Heart right ventricle (tissue), 16 donors: ENCODE measurements around the gene DHRS4. TPM values are rescaled to one million over a fixed set of nuclear protein-coding genes. Genes with fewer than 3 reads are reported as not detected.
"Not testable (repeated sequence)": the region's sequence is repeated elsewhere in the genome, so short reads cannot be mapped to it uniquely, and the experiment has no call there.

Experiments used
- ATAC-seq, 8 donors: fragments of 200-7000 bp; cut with Tn5 transposase; one replicate each; pipeline ENCODE4 v1.9.1; 2020; ENCODE audit warnings: mild to moderate bottlenecking in 8 of 8, moderate library complexity in 8 of 8, moderate number of reproducible peaks in 1 of 8
- DNase-seq, 2 donors: peaks; one replicate each; pipeline ENCODE4 v3.0.0-alpha.2; 2020
- H3K27ac ChIP-seq, 10 donors: fragments of 200-600 bp; sonication (generic) in 2 of 10; one replicate each; pipeline versions ENCODE4 v1.5.0 to v1.8.0; 2020 to 2022; ENCODE audit warnings: mild to moderate bottlenecking in 3 of 10
- H3K27me3 ChIP-seq, 7 donors: fragments of 200-600 bp; one replicate each; pipeline ENCODE4 v1.8.0; 2021 to 2022; ENCODE audit warnings: mild to moderate bottlenecking in 2 of 7
- H3K36me3 ChIP-seq, 9 donors: fragments of 200-600 bp; sonication (generic) in 1 of 9; one replicate each; pipeline versions ENCODE4 v1.5.0 to v1.8.0; 2020 to 2022; ENCODE audit warnings: mild to moderate bottlenecking in 2 of 9
- H3K4me1 ChIP-seq, 9 donors: fragments of 200-600 bp; sonication (generic) in 1 of 9; one replicate each; pipeline versions ENCODE4 v1.5.0 to v1.8.0; 2020 to 2022; ENCODE audit warnings: mild to moderate bottlenecking in 4 of 9
- H3K4me3 ChIP-seq, 10 donors: fragments of 200-600 bp; sonication (generic) in 2 of 10; one replicate each; pipeline versions ENCODE4 v1.5.0 to v1.8.0; 2020 to 2022; ENCODE audit warnings: mild to moderate bottlenecking in 7 of 10, moderate library complexity in 2 of 10
- H3K9me3 ChIP-seq, 11 donors: fragments of 200-600 bp in 10 of 11; sonication (generic) in 2 of 11; one replicate each; pipeline versions ENCODE4 v1.5.0 to v1.8.0; 2013 to 2022; ENCODE audit warnings: mild to moderate bottlenecking in 2 of 11, control low read depth in 1 of 11, moderate library complexity in 1 of 11
- CTCF ChIP-seq, 9 donors: fragments of 200-600 bp; sonication (generic) in 2 of 9; IDR thresholded peaks; one replicate each; pipeline versions ENCODE4 v1.5.0 to v1.8.0; 2021 to 2022; ENCODE audit warnings: antibody characterized with exemption in 9 of 9, mild to moderate bottlenecking in 5 of 9, moderate library complexity in 1 of 9
- WGBS, 2 donors: extraction: QIAGEN DNeasy Blood & Tissue Kit; methylation state at CpG; one replicate each; pipeline ENCODE4 v1.1.7; 2013; ENCODE audit warnings: inconsistent platforms in 1 of 2; 5-methylcytosine and 5-hydroxymethylcytosine counted together
- intact Hi-C, 10 donors: fragments of 100-400 bp; cut with DNase I; formaldehyde crosslinking; loops; one replicate each; pipeline versions ENCODE4 v1.11.1 to v1.14.2; 2022
- polyA plus RNA-seq, 2 donors: library from polyadenylated mRNA; stranded (reverse); fragments of 200-250 nt; gene quantifications; one replicate each; pipeline ENCODE4 v1.2.3, GENCODE V29; 2013
- total RNA-seq, 10 donors: library from RNA; stranded (reverse); fragmentation: NEBNext Ultra II Directional in 3 of 10; extraction: Animal tissue kit (Norgen Biotek cat#: 25700) in 3 of 10; gene quantifications; one replicate each; pipeline versions ENCODE4 v1.2.1 to v1.2.4, GENCODE V29; 2021 to 2023
- donor health status: Arrhythmogenic right ventricular cardiomyopathy.
- donor health status: ischemic (EF 13 %, LVEDD 7.1; RV severe dilation, severe dysfunction).
- donor health status: healthy with polysubstance abuse.
- donor health status: DM: no; HTN: yes; CAD: no.
- donor health status: DM: no; HTN: no; CAD: no.
- donor health status: ischemic (EF 25% LVEDD 6.9; RV normal size, moderate dysfunction).
- donor health status: ischemic (EF 25% LVEDD 5.7; RV mildly dilated, moderate dysfunction).
- donor health status: healthy.
- donor health status: DM: yes; HTN: yes; CAD: no.
- donor health status: Ischemic cardiomyopathy.
- donor health status: ischemic (EF 35%, LVEDD 5.7; RV mildly dilated, moderate dysfunction).
- donor health status: nonischemic (EF 11% LVEDD 7.7; RV severe dilation, severe dysfunction).
- donor health status: DM: yes; HTN: yes; CAD: no.
- donor health status: PGD.
- donor health status: ischemic (EF 29% LVEDD 5.4; RV normal size, mild dysfunction).
- donor health status: nonischemic (EF 23%, LVEDD 6.1; RV moderate dilation, normal function).

The DHRS4 gene
- total and polyA plus RNA-seq, 12 donors, result 24.9 to 66.7 (median 30.9) TPM

GRCh38 chr14:24006817-24007652, 53.5 kb downstream of the DHRS4 start:
- H3K36me3 ChIP-seq, H3K9me3 ChIP-seq, H3K4me1 ChIP-seq, H3K27me3 ChIP-seq, intact Hi-C loops: not testable (repeated sequence)
- Histone ChIP-seq H3K27ac (peak overlapping the region in 5 of 10 donors; percentile 3 to 67 (median 58)), H3K4me3 (peak overlapping the region; percentile 30 to 62 (median 50))
- DNase-seq (peak; percentile 41 to 76), ATAC-seq (peak; percentile 92 to 97 (median 96))
- WGBS, 2 donors, result 6 to 10% methylated on average over 19 to 61 of the region's 62 CpGs

- intact Hi-C loops, result loop anchor here in 4 of 10 donors (5.0 kb wide), 4 partner anchors 46 to 301 kb away; partner anchors contain the start of genes LTB4R (in 1 of the 4), LTB4R2 (in 1 of the 4) and PCK2 (in 1 of the 4)
- H3K4me1 ChIP-seq, result peaks cover 0 to 16% (median 0%) of the 10 kb centered on the region in 9 donors
- ATAC-seq (no peak), DNase-seq (no peak)
- H3K27ac ChIP-seq, result no peak overlapping the region
- no peaks in the 10 kb centered on the region for H3K9me3 ChIP-seq
- no peak overlapping the region for H3K4me3 ChIP-seq
- no peaks in the 10 kb centered on the region for H3K27me3 ChIP-seq
- TF ChIP-seq CTCF (IDR thresholded peaks at IDR 0.05), result no peak
- H3K36me3 ChIP-seq, result no peaks in the 10 kb centered on the region
- WGBS, 2 donors, result 78 to 80% methylated on average over 2 of the region's 2 CpGs
Measured at GRCh38 chr14:24011051-24011450, 57.5 kb downstream of the DHRS4 start.

GRCh38 chr14:24012726-24013273, 59.2 kb downstream of the DHRS4 start:
- H3K27me3 ChIP-seq, H3K9me3 ChIP-seq, H3K36me3 ChIP-seq, DNase-seq, ATAC-seq, H3K4me3 ChIP-seq, H3K27ac ChIP-seq: not testable (repeated sequence)
- peaks cover 0 to 16% (median 0%) of the 10 kb centered on the region in 9 donors for H3K4me1 ChIP-seq
- intact Hi-C loops, result loop anchor here in 4 of 10 donors (5.0 kb wide), 4 partner anchors 45 to 300 kb away; partner anchors contain the start of genes LTB4R (in 1 of the 4), LTB4R2 (in 1 of the 4) and PCK2 (in 1 of the 4)
- WGBS, 2 donors, result 71 to 76% methylated on average over 4 of the region's 4 CpGs

GRCh38 chr14:24013654-24014514, 60.3 kb downstream of the DHRS4 start:
- Histone ChIP-seq H3K27me3 (no peaks in the 10 kb centered on the region), H3K4me3 (no peak overlapping the region), H3K4me1 (peaks cover 0 to 16% (median 0%) of the 10 kb centered on the region in 9 donors), H3K27ac (no peak overlapping the region), H3K36me3 (no peaks in the 10 kb centered on the region), H3K9me3 (peaks cover 0 to 5% (median 0%) of the 10 kb centered on the region in 11 donors)
- TF ChIP-seq CTCF (IDR thresholded peaks at IDR 0.05), result peak; percentile 80 to 97 (median 91)
- intact Hi-C loops, result loop anchor here in 9 of 10 donors (1.0 to 5.0 kb wide), 7 partner anchors 39 to 298 kb away; partner anchors contain the start of genes LTB4R (in 1 of the 9), LTB4R2 (in 1 of the 9) and PCK2 (in 1 of the 9)
- 22 to 27% methylated on average over 12 of the region's 12 CpGs for WGBS, 2 donors
- peak in 1 of 2 donors; percentile 53 for DNase-seq
- ATAC-seq, result peak; percentile 76 to 87 (median 84)

GRCh38 chr14:24015745-24016144, 62.2 kb downstream of the DHRS4 start:
- intact Hi-C loops, result loop anchor here in 8 of 10 donors (2.0 to 5.0 kb wide), 4 partner anchors 41 to 75 kb away; no protein-coding TSS in a partner anchor
- Histone ChIP-seq H3K9me3 (peaks cover 0 to 11% (median 0%) of the 10 kb centered on the region in 11 donors), H3K4me1 (peaks cover 0 to 16% (median 0%) of the 10 kb centered on the region in 9 donors)
- not testable (repeated sequence) for DNase-seq, H3K27ac ChIP-seq, H3K36me3 ChIP-seq, ATAC-seq, H3K4me3 ChIP-seq, H3K27me3 ChIP-seq
- 98 to 99% methylated on average over 6 of the region's 6 CpGs for WGBS, 2 donors

Other genes starting within 250 kb of the DHRS4 start
- 10 to 100 TPM; 22.9 to 38.0 (median 30.7) TPM for gene DHRS4L2, start 35.2 kb downstream of the DHRS4 start, total RNA-seq
- 10 to 100 TPM; 25.5 to 52.4 TPM for gene DHRS4L2, start 35.2 kb downstream of the DHRS4 start, polyA plus RNA-seq
- gene CARMIL3, start 98.2 kb downstream of the DHRS4 start, total RNA-seq, result under 1 TPM in 7 of 10 donors, not detected in 3; 0.06 to 0.31 (median 0.08) TPM
- gene CARMIL3, start 98.2 kb downstream of the DHRS4 start, polyA plus RNA-seq, result under 1 TPM; 0.13 to 0.44 TPM
- under 1 TPM in 4 of 10 donors, not detected in 6; 0.12 to 0.64 (median 0.41) TPM for gene CPNE6, start 117.8 kb downstream of the DHRS4 start, total RNA-seq
- not detected for gene CPNE6, start 117.8 kb downstream of the DHRS4 start, polyA plus RNA-seq
- 1 to 10 TPM in 9 of 10 donors, under 1 TPM in 1; 0.75 to 6.8 (median 2.6) TPM for gene PCK2, start 140.5 kb downstream of the DHRS4 start, total RNA-seq
- gene PCK2, start 140.5 kb downstream of the DHRS4 start, polyA plus RNA-seq, result 1 to 10 TPM; 2.5 to 7.3 TPM
- gene DCAF11, start 161.0 kb downstream of the DHRS4 start, total RNA-seq, result 10 to 100 TPM; 62.2 to 99.7 (median 73.0) TPM
- gene DCAF11, start 161.0 kb downstream of the DHRS4 start, polyA plus RNA-seq, result 10 to 100 TPM; 19.7 to 72.7 TPM
- gene NRL, start 161.2 kb downstream of the DHRS4 start, total RNA-seq, result 1 to 10 TPM; 1.7 to 3.5 (median 2.2) TPM
- gene NRL, start 161.2 kb downstream of the DHRS4 start, polyA plus RNA-seq, result 1 to 10 TPM; 1.5 to 3.3 TPM
- gene FITM1, start 176.9 kb downstream of the DHRS4 start, total RNA-seq, result 100 to 1,000 TPM; 105 to 176 (median 131) TPM
- 100 to 1,000 TPM in 1 of 2 donors, 10 to 100 TPM in 1; 77.0 to 247 TPM for gene FITM1, start 176.9 kb downstream of the DHRS4 start, polyA plus RNA-seq
- 100 to 1,000 TPM in 5 of 10 donors, 10 to 100 TPM in 5; 84.3 to 341 (median 100.0) TPM for gene PSME1, start 182.4 kb downstream of the DHRS4 start, total RNA-seq
- 100 to 1,000 TPM; 138 to 149 TPM for gene PSME1, start 182.4 kb downstream of the DHRS4 start, polyA plus RNA-seq
- gene EMC9, start 187.8 kb downstream of the DHRS4 start, total RNA-seq, result 10 to 100 TPM; 10.2 to 18.8 (median 13.3) TPM
- 10 to 100 TPM; 27.2 to 44.3 TPM for gene EMC9, start 187.8 kb downstream of the DHRS4 start, polyA plus RNA-seq
- gene PSME2, start 192.8 kb downstream of the DHRS4 start, total RNA-seq, result 100 to 1,000 TPM in 3 of 10 donors, 10 to 100 TPM in 7; 62.6 to 347 (median 85.0) TPM
- gene PSME2, start 192.8 kb downstream of the DHRS4 start, polyA plus RNA-seq, result 100 to 1,000 TPM; 124 to 290 TPM
- 10 to 100 TPM; 27.5 to 52.6 (median 34.8) TPM for gene RNF31, start 193.7 kb downstream of the DHRS4 start, total RNA-seq
- gene RNF31, start 193.7 kb downstream of the DHRS4 start, polyA plus RNA-seq, result 10 to 100 TPM; 39.4 to 92.9 TPM
- 100 to 1,000 TPM in 1 of 10 donors, 10 to 100 TPM in 9; 17.7 to 147 (median 36.7) TPM for gene IRF9, start 207.5 kb downstream of the DHRS4 start, total RNA-seq
- gene IRF9, start 207.5 kb downstream of the DHRS4 start, polyA plus RNA-seq, result 10 to 100 TPM; 28.2 to 64.1 TPM
- gene REC8, start 218.3 kb downstream of the DHRS4 start, total RNA-seq, result 1 to 10 TPM; 2.5 to 7.0 (median 4.3) TPM
- 10 to 100 TPM in 1 of 2 donors, 1 to 10 TPM in 1; 2.5 to 17.7 TPM for gene REC8, start 218.3 kb downstream of the DHRS4 start, polyA plus RNA-seq
- gene IPO4, start 235.0 kb downstream of the DHRS4 start, total RNA-seq, result 10 to 100 TPM; 10.1 to 22.5 (median 12.6) TPM
- 10 to 100 TPM in 1 of 2 donors, 1 to 10 TPM in 1; 4.4 to 23.8 TPM for gene IPO4, start 235.0 kb downstream of the DHRS4 start, polyA plus RNA-seq
- gene TM9SF1, start 241.7 kb downstream of the DHRS4 start, total RNA-seq, result 10 to 100 TPM; 14.2 to 31.3 (median 18.7) TPM
- 10 to 100 TPM; 10.8 to 36.4 TPM for gene TM9SF1, start 241.7 kb downstream of the DHRS4 start, polyA plus RNA-seq